ENCODE results near the gene UBL4A.

GRCh38 chrX:154465601-154466000 lies 20.8 kb downstream of the UBL4A start:
- TF ChIP-seq CTCF (IDR thresholded peaks at IDR 0.05; ENCODE audit: extremely low read depth in 1 of 2, insufficient read depth in 1 of 2, low read depth in 1 of 2, low read length in 2 of 2) (no peak), POLR2A (IDR thresholded peaks at IDR 0.05; ENCODE audit: low read depth, low read length) (no peak), POLR2AphosphoS5 (IDR thresholded peaks at IDR 0.05; ENCODE audit: insufficient read depth, low read depth, low read length) (no peak), MYC (IDR thresholded peaks at IDR 0.05; ENCODE audit: low read depth, low read length) (no peak), GATA2 (IDR thresholded peaks at IDR 0.05; ENCODE audit: insufficient read depth, insufficient read length, low read depth, low read length) (no peak), JUN (IDR thresholded peaks at IDR 0.05; ENCODE audit: borderline replicate concordance, insufficient read depth, insufficient read length, low read depth) (no peak), EZH2 (IDR thresholded peaks at IDR 0.05; ENCODE audit: borderline replicate concordance, low read depth, low read length, severe bottlenecking) (no peak), MAX (IDR thresholded peaks at IDR 0.05; ENCODE audit: insufficient read depth, insufficient read length) (no peak), FOS (IDR thresholded peaks at IDR 0.05; ENCODE audit: borderline replicate concordance, insufficient read depth, low read length) (no peak)
